Activated T-helper 2 cell treated with anti-CD3 and anti-CD28 coated beads, Interferon-gamma antibody, Interleukin-2, Interleukin-4, amounts not matched to agents 10 μg/mL and 5 μg/mL and 100 μg/mL, durations not matched to agents 14 hours and 24 hours and 36 hours (primary cell): Measurements from ENCODE around the gene SSRP1. TPM values are rescaled to one million over a fixed set of nuclear protein-coding genes. Genes with fewer than 3 reads are reported as not detected.
"Not testable (repeated sequence)": the region's sequence is repeated elsewhere in the genome, so short reads cannot be mapped to it uniquely, and the experiment has no call there.

ENCODE experiments used
- DNase-seq: peaks from one replicate; pipeline ENCODE4 v3.0.0; 2021; ENCODE audit warnings: low spot score
- H3K27ac Mint-ChIP-seq: one replicate; pipeline ENCODE4 v1.8.0; 2021; ENCODE audit warnings: mixed read lengths
- H3K27me3 Mint-ChIP-seq: one replicate; pipeline ENCODE4 v1.8.0; 2021; ENCODE audit warnings: low read depth, mixed read lengths
- H3K36me3 Mint-ChIP-seq: one replicate; pipeline ENCODE4 v1.8.0; 2021; ENCODE audit warnings: low read depth, mixed read lengths
- H3K4me1 Mint-ChIP-seq: one replicate; pipeline ENCODE4 v1.8.0; 2021; ENCODE audit warnings: low read depth, mixed read lengths
- H3K4me3 Mint-ChIP-seq: one replicate; pipeline ENCODE4 v1.8.0; 2021; ENCODE audit warnings: low read depth, mild to moderate bottlenecking, moderate library complexity, mixed read lengths
- H3K9me3 Mint-ChIP-seq: one replicate; pipeline ENCODE4 v1.8.0; 2021; ENCODE audit warnings: mixed read lengths
- intact Hi-C: fragments of 100-400 bp; cut with micrococcal nuclease; formaldehyde crosslinking; loops from one replicate; pipeline ENCODE4 v1.15.1; 2023
- total RNA-seq: library from RNA; stranded (reverse); gene quantifications from 2 replicates; pipeline ENCODE4 v1.2.3, GENCODE V29; 2022

The SSRP1 gene
- total RNA-seq, 1 donor from 2014 or later, result 218 TPM

DNA sequence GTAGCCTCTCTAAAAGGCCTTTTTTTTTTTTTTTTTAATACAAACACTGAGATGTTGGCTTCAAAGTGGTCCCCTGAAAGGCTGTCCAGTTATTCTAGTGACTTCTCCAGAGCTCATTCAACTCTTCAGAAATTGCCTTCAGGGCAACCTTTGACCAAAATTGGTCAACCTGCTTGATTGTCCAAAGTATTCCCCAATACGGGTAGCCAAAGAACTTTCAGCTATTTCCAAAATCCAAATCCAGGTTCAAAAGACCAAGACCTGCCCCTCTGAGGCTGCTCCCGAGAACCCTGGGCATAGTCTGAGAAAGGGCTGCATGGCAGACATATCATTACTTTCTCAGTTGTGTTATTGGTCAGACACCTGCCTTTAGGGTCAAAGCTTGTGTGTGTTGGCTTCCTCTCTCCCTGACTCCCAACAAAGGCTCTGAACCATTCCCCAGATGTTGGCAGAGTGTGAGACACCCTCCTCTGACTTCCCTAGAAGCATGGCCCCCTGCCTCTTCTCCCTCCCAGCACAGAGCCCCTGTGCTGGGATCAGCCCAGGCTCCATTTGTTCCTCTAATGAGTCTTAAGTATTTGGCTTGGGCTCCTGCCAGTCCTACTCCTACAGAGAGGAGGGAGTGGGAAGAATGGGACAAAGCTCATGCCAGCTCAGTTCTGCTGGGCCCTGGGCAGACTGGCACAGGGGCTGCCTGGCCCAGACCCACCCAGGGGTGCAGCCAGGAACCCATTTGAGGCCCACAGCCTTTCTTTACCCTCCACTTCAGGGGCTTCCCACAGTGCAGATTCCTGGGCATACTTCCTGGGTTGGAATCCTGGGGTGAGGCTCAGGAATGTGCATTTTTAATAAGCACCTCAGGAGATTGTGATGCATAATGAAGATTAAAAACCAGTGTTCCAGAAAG lies 41.2 kb downstream of the SSRP1 start:
- H3K4me3 Mint-ChIP-seq, result no peak overlapping the region
- peaks cover 10% of the 10 kb centered on the region for H3K36me3 Mint-ChIP-seq
- H3K9me3 Mint-ChIP-seq, result peaks cover 3% of the 10 kb centered on the region
- H3K27me3 Mint-ChIP-seq, result no peaks in the 10 kb centered on the region
- H3K27ac Mint-ChIP-seq, result no peak overlapping the region
- no peaks in the 10 kb centered on the region for H3K4me1 Mint-ChIP-seq
- intact Hi-C loops, result no loop called here
- no peak for DNase-seq

GRCh38 chr11:57290288-57290687 lies 45.4 kb downstream of the SSRP1 start:
- no peaks in the 10 kb centered on the region for H3K27me3 Mint-ChIP-seq
- no peaks in the 10 kb centered on the region for H3K9me3 Mint-ChIP-seq
- no peaks in the 10 kb centered on the region for H3K36me3 Mint-ChIP-seq
- no peak overlapping the region for H3K27ac Mint-ChIP-seq
- no peaks in the 10 kb centered on the region for H3K4me1 Mint-ChIP-seq
- DNase-seq, result no peak
- H3K4me3 Mint-ChIP-seq, result no peak overlapping the region
- intact Hi-C loops, result no loop called here

DNA sequence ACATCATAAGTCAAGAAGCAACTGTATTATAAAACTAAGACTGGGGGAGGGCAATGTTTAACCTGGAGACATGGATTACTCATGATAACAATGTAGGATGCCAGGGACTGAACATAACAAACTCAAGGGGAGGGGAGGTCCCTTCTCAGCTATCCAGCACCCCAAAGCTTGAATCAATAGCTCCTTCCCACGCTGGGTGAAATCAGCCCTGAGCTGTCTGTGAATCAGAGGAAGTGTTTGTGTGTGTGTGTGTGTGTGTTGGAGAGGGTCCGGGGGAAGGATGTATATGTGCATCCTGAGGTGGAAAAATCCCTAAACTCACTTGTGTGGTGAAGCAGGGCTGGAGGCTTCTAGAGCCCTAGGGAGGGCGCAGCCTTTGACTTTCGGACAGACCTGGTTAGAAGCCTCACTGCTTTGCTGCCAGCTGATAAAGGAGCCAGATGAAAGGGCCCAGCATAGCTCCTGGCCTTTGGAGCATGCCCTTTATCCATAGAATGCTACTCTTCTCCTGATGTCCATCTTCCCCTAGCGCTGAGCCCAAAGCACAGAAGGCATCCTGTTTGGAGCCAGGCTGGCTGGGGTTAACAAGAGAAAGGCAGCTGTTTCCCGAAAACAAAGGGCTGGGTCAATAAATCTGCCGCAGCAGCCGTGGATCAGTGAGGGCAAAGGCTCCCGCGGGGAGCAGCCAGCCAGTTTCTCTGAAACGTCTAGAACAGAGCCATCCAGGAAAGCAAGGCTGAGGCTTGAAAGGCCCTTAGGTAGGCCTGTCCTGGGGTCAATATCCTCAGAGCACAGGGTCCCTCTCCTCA lies 46.7 kb downstream of the SSRP1 start:
- intact Hi-C loops, result no loop called here
- H3K4me1 Mint-ChIP-seq, result no peaks in the 10 kb centered on the region
- H3K4me3 Mint-ChIP-seq, result no peak overlapping the region
- H3K27ac Mint-ChIP-seq, result no peak overlapping the region
- DNase-seq, result no peak
- no peaks in the 10 kb centered on the region for H3K9me3 Mint-ChIP-seq
- no peaks in the 10 kb centered on the region for H3K36me3 Mint-ChIP-seq
- no peaks in the 10 kb centered on the region for H3K27me3 Mint-ChIP-seq

DNA sequence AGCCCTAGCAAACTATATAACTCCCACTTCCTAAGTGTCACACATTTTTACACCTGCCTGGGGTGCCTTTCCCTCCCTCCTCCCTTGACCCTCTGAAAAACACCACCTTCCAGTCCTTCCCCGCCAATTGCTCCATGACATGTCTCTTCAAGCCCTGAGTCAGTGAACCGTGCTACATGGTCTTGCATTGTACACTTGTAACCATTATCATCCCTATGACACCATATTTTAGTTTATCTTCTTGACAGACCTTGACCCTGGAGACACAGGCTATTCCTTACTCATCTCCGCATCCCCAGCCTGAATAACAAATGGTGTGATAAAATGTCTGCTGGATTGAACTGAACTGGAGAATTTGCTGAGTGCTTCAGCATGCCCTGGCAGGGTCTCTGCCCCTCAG lies 47.8 kb downstream of the SSRP1 start:
- no peaks in the 10 kb centered on the region for H3K36me3 Mint-ChIP-seq
- no peaks in the 10 kb centered on the region for H3K9me3 Mint-ChIP-seq
- no peak for DNase-seq
- intact Hi-C loops, result no loop called here
- H3K27me3 Mint-ChIP-seq, result no peaks in the 10 kb centered on the region
- H3K4me3 Mint-ChIP-seq, result no peak overlapping the region
- no peak overlapping the region for H3K27ac Mint-ChIP-seq
- H3K4me1 Mint-ChIP-seq, result no peaks in the 10 kb centered on the region

GRCh38 chr11:57283231-57283990 lies 52.3 kb downstream of the SSRP1 start:
- H3K4me1 Mint-ChIP-seq, result no peaks in the 10 kb centered on the region

DNA sequence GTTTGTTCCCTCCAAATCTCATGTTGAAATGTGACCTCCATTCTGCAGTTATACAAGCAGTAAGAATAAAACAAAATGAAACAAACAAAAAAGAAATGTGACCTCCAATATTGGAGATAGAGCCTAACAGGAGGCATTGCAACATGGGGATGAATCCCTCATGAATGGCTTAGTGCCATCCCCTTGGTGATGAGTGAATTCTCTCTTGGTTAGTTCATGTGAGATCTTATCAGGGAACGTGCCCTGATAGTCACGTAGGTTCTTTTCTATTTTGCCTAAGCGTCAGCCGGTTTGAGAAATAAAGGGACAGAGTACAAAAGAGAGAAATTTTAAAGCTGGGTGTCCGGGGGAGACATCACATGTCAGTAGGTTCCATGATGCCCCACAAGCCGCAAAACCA lies 54.1 kb downstream of the SSRP1 start:
- H3K4me3 Mint-ChIP-seq, intact Hi-C loops, H3K9me3 Mint-ChIP-seq, H3K36me3 Mint-ChIP-seq, H3K27ac Mint-ChIP-seq, H3K4me1 Mint-ChIP-seq, DNase-seq: not testable (repeated sequence)
- peaks cover 15% of the 10 kb centered on the region for H3K27me3 Mint-ChIP-seq

More at GRCh38 chr11:57283231-57283990, 52.3 kb downstream of the SSRP1 start:
- H3K4me3 Mint-ChIP-seq, result no peak overlapping the region
- no peaks in the 10 kb centered on the region for H3K9me3 Mint-ChIP-seq
- H3K27me3 Mint-ChIP-seq, result peaks cover 7% of the 10 kb centered on the region
- no peak for DNase-seq
- H3K27ac Mint-ChIP-seq, result no peak overlapping the region
- H3K36me3 Mint-ChIP-seq, result no peaks in the 10 kb centered on the region
- intact Hi-C loops, result no loop called here

DNA sequence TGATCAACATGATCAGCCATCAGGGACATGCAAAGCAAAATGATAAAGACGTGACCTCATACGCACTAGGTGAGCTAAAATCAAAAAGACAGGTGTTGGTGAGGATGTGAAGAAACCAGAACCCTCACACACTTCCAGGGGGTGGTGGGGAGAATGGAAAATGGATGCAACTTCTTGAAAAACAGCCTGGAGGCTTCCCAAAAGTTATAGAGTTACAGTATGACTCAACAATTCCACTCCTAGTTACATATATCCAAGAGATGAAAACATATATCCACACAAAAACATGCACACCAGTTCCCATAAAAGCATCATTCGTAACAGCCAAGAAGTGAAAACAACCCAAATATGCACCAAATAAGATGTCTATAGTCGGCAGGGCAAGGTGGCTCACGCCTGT lies 56.6 kb downstream of the SSRP1 start:
- H3K4me1 Mint-ChIP-seq, result peaks cover 3% of the 10 kb centered on the region
- peaks cover 20% of the 10 kb centered on the region for H3K27me3 Mint-ChIP-seq
- intact Hi-C loops, result no loop called here
- H3K36me3 Mint-ChIP-seq, result no peaks in the 10 kb centered on the region
- H3K9me3 Mint-ChIP-seq, result no peaks in the 10 kb centered on the region
- H3K4me3 Mint-ChIP-seq, result no peak overlapping the region
- no peak for DNase-seq
- no peak overlapping the region for H3K27ac Mint-ChIP-seq

- Mint-ChIP-seq H3K9me3 (no peaks in the 10 kb centered on the region), H3K4me3 (no peak overlapping the region), H3K36me3 (no peaks in the 10 kb centered on the region), H3K27me3 (peaks cover 20% of the 10 kb centered on the region), H3K27ac (no peak overlapping the region), H3K4me1 (peaks cover 3% of the 10 kb centered on the region)
- intact Hi-C loops, result no loop called here
- DNase-seq, result no peak
These were observed 57.0 kb downstream of the SSRP1 start for GRCh38 chr11:57278721-57279095.

DNA sequence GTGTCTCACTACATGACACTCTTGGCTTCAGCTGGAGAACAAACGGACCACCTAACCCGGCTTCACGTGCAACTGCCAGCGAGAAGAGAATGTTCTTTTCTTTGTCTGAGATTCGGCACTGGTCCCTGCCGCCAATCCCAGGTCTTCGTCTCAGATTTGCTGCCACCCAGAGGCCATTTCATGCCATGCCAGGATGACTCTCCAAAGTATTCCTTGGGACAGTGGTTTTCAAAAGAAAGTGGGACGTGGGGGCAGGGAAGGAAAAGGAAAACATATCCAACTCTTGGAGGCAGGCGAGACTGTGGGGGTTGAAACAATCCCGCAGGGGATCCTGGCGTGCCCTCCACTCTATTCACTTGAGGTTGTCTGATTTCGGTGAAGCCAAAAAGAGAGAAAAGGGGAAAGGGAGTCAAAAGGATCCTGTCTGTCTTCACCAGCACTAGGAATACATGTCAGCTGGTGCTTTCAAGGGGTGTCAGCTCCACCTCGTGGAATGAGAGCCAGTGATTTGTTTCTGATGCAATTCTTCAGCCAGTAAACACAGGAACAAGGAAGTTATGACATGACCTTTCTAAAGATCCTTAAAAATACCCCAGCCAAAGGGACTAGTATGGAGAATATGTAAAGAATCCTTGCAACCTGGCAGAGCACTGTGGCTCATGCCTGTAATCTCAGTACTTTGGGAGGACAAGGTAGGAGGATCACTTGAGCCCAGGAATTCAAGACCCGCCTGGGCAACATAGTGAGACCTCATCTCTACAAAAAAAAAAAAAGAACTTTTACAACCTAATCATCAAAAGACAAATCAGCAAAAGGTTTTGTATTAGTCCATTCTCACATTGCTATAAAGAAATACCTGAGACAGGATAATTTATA lies 57.6 kb downstream of the SSRP1 start:
- H3K4me3 Mint-ChIP-seq, result no peak overlapping the region
- no peaks in the 10 kb centered on the region for H3K36me3 Mint-ChIP-seq
- H3K27me3 Mint-ChIP-seq, result peaks cover 20% of the 10 kb centered on the region
- H3K27ac Mint-ChIP-seq, result no peak overlapping the region
- H3K9me3 Mint-ChIP-seq, result peaks cover 3% of the 10 kb centered on the region
- peak; percentile 11 for DNase-seq
- H3K4me1 Mint-ChIP-seq, result peaks cover 3% of the 10 kb centered on the region
- intact Hi-C loops, result loop anchor here (1.0 kb wide), 1 partner anchor 437 kb away; no protein-coding TSS in a partner anchor

DNA sequence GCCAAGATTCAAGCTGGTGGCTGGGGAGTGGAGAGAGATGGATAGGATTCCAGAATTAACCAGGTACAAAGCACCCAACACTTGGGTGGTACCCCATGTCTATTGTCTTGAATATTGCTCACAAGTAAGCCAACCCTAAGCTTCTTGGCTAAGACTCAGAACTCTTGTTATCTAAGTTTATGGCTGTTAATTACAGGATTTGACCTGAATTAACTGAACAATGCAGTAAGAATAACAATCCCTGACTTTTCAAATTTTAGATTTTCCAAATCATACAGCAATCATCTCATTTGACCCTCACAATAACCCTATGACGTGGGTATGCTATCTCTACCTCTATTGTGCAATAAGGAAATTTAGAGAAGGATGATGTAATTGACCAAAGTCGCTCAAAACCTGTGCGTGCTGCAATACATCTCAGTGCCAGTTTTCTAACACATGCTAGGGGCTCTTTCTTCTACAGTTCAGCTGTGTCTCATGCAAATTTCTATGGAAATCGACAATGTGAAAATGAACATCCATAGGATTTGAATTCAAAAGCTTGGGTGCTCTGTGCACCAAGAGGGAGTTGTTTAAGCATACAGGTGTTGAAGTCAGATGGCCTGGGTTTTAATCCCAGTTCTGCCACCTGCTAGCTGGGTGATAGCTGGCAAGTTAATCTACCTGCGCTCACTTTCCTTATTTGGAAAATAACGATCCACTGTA lies 58.6 kb downstream of the SSRP1 start:
- peaks cover 3% of the 10 kb centered on the region for H3K9me3 Mint-ChIP-seq
- intact Hi-C loops, result loop anchor here (1.0 kb wide), 1 partner anchor 436 kb away; no protein-coding TSS in a partner anchor
- no peaks in the 10 kb centered on the region for H3K36me3 Mint-ChIP-seq

DNA sequence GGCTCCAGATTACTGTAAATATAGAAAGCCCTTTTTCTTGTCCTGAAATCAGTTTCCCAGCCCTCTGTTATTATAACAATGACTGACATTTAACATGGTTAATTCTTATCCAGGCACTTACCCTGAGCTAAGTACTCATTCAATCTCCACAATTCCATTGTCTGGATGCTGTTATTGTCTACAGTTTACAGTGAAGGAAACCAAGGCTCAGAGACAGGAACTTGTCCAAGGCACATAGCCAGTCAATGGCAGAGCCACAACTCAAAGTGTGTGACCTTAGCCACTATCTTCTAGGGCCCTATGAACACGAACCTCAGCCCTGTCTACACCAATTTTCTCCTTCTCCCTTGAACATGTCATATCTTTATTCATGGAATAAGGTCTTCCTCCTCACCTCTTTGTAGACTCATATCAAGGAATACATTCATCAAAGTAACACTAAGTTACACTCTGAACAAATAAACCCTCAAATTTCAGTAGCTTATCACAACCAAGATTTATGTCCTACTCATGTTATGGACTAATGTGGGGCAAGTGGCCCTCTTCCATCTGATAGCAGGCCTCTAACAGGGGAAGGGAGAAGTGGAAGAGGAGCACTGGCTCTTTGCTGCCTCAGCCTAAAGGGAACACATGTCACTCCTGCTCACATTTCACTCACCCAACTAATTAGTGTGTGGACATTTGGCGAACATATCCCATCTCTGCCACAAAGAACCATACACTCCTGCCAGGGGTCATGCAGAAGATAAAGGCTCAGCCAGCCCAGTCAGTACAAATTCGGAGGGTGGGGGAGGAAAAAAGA lies 59.3 kb downstream of the SSRP1 start:
- Mint-ChIP-seq H3K27me3 (peaks cover 21% of the 10 kb centered on the region), H3K4me1 (peaks cover 3% of the 10 kb centered on the region), H3K27ac (no peak overlapping the region), H3K9me3 (peaks cover 3% of the 10 kb centered on the region), H3K4me3 (no peak overlapping the region), H3K36me3 (no peaks in the 10 kb centered on the region)
- intact Hi-C loops, result no loop called here
- DNase-seq, result no peak

More for the DNA sequence above, 58.6 kb downstream of the SSRP1 start:
- Mint-ChIP-seq H3K27ac (no peak overlapping the region), H3K4me1 (peaks cover 3% of the 10 kb centered on the region), H3K4me3 (no peak overlapping the region), H3K27me3 (peaks cover 20% of the 10 kb centered on the region)
- DNase-seq, result no peak
